ENCODE results near the gene TP53TG5.

The TP53TG5 gene

DNA sequence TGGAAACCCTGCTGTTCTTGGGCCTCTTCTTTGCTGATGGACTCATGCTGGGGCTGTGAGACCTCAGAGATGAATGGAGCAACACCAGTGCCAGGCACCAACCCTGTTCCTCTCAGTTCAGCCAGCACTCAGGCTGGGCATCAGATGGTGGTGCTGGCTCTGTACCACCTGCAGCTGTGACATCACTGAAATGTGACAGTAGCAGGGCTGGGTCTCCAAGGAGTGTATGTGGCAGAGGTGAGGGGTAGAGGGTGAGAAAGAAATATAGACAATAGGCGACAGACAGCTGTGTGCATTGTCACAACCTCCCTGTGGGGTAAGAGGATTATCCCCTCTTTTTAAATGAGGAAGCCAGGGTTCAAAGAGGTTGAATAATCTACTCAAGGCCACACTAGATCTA is at the start of gene TP53TG5:
TSS of gene TP53TG5 (minus strand) at position 135 of the 400 bp plus-strand sequence. CDS start at position 46, 89 bp downstream.
- no peak for DNase-seq

DNA sequence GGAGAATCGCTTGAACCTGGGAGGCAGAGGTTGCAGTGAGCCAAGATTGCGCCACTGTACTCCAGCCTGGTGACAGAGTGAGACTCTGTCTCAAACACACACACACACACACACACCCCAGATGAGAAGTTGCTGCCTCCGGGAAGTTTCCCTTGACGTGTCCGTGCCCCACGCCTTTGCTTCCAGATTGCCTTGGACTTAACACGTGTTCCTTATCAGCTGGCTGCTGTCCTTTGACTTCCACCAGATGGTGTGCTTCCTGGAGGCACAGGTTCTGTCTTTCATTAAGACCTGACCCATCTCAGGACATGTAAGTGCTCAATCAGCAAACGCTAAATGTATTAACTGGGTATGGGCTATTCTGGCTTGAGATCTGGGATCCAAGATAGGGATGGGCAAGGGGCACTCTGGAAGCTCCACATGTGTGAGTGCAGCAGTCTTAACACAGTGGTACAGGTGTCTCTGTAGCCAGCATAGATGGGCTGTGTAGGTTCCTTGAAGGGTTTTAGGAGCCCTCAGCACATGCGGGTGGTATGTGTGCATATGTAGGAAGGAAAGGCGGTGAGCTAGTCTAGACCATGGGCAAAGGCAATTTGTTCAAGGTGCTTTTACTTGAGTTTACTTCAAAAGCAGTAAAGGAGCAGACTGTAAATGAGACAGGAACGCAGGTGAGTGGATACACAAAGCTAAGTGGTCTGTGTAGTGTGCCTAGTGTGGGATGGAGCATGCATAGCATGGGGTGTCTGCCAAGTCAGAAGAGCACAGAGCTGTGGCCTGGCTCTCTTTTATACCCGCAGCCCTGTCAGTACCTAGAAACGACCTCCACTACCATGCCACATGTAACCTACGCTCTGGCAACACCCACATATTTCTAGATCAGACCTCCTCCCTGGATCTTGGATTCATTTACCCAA is 49.4 kb upstream of the TP53TG5 start:
- DNase-seq: no peak

DNA sequence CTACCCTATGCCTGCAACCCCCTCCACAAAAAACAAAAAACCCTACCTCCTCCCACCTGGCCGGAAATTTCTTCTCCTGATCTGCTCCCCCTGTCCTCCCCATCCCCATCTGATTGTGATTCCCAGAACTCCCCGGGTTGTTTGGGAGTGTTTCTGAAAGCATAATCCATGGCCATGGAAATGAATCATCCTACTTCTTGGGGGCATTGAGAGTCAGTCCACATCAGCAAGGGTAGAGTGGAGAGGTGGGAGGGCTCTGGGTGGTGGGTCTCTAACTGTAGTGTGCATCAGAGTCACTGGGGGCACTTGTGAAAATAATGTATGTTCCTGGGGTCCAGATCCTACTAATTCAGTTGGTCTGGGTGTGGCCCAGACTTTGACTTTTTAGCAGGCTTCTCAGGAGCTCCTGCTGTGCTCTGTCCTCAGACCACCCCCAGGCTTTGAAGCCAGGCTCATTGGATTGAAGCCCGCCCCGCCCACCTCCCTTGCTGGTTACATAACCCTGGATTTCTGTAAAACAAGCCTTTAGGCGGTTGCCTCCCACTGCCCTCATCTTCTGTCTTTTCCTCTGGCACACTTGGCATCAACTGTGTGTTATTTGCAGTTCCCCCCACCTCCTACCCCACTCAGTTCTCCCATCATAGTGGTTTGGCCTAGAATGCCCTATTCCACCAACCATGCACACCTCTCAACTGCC is 48.3 kb upstream of the TP53TG5 start:
- DNase-seq: no peak

DNA sequence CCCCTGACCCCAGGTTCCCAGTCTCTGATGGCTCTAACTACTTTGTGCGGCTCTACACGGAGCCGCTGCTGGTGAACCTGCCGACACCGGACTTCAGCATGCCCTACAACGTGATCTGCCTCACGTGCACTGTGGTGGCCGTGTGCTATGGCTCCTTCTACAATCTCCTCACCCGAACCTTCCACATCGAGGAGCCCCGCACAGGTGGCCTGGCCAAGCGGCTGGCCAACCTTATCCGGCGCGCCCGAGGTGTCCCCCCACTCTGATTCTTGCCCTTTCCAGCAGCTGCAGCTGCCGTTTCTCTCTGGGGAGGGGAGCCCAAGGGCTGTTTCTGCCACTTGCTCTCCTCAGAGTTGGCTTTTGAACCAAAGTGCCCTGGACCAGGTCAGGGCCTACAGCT is 47.4 kb upstream of the TP53TG5 start:
- no peak for DNase-seq

DNA sequence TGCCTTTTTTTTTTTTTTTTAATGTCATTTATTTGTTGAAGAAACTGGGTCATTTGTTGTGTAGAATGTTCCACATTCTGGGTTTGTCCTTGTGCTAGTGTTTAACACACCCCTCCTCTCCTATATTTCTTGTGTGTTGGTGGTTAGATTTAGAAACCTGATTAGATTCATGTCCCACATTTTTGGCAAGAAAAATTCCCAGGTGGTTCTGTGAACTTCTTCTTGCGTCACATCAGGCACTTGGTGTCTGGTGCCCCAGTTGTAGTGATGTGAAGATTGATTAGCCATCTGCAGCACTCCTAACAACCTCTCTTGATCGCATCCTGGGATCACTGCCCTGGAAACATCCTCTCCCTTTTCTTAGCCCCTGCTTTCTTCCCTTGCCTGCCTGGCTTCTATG is 45.6 kb upstream of the TP53TG5 start:
- DNase-seq: no peak

DNA sequence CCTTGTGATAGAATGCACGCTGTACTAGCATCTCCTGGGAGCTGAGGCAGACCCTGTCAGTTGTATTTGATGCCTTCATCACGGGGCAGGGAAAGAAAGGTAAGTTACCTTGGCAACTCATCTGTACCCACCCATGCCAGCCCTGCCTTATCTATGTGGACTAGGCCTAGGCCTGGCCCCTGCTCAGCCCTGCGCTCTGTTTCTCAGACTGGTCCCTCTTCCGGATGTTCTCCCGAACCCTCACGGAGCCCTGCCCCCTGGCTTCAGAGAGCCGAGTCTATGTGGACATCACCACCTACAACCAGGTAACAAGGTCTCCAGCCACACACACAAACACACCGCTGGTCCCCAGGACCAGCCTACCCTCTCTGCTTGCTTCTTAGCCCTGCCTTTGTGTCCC is 42.0 kb upstream of the TP53TG5 start:
- no peak for DNase-seq

DNA sequence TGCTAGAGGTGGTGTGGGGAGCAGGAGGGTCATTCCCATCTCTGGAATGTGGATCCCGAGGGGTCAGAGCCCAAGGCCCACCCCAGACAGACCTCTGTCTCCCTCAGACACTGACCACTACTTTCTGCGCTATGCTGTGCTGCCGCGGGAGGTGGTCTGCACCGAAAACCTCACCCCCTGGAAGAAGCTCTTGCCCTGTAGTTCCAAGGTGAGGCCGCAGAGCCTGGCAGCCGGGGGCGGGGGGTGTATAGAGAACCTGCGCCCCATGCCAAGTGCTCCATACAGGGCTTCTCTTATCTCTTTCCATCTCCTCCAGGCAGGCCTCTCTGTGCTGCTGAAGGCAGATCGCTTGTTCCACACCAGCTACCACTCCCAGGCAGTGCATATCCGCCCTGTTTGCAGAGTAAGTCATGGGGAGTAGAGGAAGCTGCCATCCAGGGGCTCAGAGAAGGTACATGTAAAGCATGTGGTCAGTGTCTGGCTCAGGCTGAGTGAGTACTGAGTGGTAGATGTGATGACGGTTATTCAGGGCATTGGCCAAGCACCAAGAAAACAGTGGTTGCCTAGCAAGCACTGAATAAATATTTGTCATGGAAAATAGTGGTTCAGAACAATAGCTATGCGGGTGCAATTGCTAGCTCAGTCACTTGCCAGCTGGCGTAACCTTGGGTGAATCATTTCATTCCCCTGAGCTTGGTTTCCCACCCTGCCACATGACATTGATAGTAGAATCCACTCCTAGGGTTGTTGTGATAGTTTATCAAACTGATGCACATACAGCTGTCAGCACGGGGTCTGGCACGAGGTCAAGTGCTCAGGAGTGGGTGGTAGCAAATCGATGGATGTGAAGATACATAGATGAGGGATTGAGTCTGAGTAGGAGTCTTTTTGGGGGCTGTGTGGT is 41.3 kb upstream of the TP53TG5 start:
- DNase-seq: peak; percentile 36

DNA sequence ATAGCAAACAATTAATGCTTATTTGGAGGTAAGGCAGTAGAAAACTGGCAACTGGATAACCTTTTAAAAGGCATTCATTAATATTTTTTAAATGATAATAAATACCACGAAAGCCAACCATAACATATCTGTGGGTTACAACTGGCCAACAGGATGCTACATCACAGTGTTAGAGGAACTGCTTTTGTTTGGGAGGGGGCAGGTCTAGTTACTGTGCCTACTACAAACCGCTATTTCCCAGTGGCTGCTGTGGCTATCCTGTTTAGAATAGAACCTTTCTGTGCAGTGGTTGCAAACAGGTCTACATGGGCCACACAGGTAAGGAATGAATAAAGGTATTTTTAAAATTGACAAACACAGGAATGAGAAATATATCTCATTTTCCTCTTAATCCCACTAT is 38.8 kb upstream of the TP53TG5 start:
- DNase-seq: no peak

DNA sequence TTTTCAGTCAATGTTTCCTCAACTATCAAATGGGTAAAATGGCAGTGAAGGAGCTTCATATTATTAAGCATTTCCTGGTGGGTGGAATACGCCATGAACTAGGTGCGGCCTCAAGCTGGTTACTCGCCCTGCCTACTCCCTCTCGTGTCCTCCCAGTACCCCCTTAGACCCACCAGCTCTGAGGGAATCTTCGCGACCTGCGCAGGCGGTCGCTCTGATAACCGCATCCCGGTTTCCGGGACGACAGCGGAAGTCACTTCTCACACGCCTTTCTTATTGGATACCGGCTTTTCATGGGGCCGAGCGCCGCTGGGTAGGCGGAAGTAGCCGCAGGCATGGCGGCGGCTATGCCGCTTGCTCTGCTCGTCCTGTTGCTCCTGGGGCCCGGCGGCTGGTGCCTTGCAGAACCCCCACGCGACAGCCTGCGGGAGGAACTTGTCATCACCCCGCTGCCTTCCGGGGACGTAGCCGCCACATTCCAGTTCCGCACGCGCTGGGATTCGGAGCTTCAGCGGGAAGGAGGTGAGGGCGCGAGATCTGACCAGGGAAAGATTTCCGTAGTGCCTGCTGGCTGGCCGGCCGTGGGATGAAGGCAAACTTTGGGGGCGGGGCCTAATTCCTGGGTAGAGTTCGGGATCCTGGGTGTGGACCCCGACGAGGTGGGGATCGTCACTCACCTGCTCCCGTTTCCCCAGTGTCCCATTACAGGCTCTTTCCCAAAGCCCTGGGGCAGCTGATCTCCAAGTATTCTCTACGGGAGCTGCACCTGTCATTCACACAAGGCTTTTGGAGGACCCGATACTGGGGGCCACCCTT is 37.9 kb upstream of the TP53TG5 start, which contains the start of gene PIGT:
TSS of gene PIGT (plus strand) at position 320 of the 816 bp plus-strand sequence. CDS start at position 336, 16 bp downstream.
- DNase-seq: peak; percentile 91

DNA sequence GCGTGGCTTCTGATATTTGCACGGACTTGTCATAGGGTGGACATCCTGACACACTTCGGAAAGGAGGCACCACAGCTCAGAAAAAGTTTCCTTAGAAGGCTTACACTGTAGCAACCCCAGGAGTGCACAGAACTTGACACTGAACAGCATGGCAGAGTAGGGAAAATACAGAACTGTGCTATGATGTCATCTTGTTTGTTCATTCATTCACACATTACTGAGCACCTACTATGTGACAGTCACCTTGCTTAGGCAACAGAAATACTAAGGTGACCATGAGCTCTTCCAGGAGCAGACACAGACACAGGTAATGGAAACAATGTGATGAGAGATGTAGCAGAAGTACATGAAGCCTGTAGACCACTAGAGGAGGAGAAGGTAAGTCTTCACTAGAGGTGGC is 35.4 kb upstream of the TP53TG5 start:
- no peak for DNase-seq

DNA sequence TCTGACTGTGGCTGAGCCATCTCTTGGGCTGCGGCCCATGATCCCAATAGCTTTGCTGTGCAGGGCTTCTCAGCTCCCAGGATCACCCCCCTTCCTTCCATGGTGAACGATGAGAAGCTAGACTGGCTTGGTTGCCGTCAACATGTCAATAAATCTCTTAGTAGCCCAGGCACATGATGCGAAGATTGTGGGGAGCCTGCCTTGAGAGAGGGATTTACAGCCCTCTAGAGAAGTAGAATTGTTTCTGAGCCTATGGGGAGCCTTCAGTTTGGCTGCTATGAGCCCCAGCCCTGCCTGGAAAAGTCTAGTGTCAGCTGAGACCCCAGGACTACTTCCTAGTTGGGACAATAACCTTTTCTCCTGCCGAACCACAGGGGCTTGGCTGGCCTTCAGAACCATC is 34.5 kb upstream of the TP53TG5 start:
- no peak for DNase-seq

DNA sequence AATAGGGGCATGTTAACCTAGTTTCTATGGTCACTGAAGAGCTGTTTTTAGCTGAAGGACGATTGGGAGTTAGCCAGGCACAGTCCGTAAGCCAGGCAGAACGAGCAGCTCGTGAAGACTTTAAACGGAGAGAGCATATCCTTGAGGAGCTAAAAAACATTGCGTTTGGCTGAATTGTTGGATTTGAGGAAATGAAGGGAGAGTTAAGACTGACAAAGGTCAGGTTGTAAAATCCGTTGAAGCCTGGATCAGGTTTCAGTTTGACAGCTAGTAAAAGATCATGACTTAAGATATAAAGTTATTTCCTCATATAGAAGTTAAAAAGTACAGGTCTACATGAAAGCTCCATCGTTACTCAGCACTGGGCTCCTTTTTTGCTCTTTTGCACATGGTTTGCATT is 32.8 kb upstream of the TP53TG5 start:
- no peak for DNase-seq

DNA sequence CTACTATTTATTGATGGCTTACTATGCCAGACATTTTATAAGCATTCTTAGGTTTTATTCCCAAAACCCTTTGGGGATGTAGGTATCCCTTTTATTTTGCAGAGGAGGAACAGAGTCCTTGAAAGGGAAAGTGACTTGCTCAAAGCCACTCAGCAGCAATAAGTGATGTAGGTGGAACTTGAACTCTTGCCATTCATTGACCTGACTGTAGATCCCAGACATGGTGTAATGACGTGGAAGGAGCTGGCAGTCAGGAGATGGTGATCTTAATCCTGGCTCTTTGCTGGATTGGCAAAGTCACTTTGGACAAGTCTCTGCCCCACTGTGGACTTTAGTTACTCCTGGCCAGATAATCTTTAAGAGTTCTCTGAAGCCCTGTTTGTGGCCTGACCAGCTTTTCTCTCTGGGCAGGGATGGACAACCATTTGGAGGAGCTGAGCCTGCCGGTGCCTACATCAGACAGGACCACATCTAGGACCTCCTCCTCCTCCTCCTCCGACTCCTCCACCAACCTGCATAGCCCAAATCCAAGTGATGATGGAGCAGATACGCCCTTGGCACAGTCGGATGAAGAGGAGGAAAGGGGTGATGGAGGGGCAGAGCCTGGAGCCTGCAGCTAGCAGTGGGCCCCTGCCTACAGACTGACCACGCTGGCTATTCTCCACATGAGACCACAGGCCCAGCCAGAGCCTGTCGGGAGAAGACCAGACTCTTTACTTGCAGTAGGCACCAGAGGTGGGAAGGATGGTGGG is 31.6 kb upstream of the TP53TG5 start:
- DNase-seq: no peak

DNA sequence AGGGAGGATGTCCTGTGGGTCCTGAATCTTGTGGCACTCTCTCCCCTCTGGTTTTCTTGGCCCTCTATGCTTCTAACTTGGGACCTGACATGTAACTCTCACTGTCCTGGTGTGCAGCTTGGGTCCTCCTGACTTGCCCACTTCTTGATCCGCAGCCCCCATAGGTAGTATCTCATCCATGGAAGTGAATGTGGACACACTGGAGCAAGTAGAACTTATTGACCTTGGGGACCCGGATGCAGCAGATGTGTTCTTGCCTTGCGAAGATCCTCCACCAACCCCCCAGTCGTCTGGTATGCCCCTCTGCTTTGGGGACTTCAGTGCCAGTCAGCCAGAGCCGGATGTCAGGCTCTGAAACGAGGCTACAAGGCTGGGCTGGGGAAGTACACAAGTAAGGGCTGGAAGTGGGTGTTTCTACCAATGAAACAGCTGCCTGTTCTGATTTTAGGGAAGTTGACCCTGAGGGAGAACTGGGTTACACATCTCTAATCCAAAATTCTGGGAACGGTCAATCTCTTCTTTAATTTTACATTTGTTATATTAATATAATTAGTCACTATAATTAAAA is 30.6 kb upstream of the TP53TG5 start:
- no peak for DNase-seq

DNA sequence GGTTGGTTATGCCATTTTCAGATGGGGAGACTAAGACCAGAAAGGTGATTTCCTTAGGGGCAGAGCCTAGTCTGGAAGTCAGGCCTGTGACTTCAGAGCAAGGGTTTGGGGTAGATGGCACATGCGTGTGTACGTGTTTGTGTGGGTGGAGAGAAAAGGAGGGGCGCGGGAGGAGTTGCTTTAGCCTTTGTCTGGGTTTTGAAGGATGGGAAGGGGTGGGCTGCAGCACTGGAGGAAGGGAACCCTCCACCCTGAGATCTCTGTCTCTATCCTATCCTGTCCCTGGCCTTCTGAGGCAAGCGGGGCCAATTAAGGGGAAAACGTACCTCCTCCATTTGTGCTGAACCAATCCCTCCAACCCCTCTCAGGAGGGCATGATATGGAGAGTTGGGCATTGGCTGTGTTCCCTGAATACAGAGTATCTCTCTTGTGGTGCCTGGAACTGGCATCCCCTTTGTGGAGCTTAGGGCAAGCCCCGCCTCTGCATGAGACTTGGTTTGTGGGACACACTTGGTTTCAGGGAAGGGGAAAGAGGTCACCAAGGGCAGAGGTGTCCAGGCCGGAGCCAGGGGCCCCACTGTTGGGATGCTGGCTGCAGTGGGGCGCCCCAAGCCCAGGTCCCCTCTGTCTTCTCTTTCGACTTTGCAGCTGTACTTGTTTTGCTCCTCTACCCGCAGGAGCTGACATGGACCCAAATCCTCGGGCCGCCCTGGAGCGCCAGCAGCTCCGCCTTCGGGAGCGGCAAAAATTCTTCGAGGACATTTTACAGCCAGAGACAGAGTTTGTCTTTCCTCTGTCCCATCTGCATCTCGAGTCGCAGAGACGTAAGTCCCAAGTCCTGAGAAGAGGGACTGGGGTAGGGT is 29.9 kb upstream of the TP53TG5 start, which contains the start of gene DBNDD2:
TSS of gene DBNDD2 (plus strand) at position 507 of the 863 bp plus-strand sequence. CDS start at position 686, 179 bp downstream.
- no peak for DNase-seq

DNA sequence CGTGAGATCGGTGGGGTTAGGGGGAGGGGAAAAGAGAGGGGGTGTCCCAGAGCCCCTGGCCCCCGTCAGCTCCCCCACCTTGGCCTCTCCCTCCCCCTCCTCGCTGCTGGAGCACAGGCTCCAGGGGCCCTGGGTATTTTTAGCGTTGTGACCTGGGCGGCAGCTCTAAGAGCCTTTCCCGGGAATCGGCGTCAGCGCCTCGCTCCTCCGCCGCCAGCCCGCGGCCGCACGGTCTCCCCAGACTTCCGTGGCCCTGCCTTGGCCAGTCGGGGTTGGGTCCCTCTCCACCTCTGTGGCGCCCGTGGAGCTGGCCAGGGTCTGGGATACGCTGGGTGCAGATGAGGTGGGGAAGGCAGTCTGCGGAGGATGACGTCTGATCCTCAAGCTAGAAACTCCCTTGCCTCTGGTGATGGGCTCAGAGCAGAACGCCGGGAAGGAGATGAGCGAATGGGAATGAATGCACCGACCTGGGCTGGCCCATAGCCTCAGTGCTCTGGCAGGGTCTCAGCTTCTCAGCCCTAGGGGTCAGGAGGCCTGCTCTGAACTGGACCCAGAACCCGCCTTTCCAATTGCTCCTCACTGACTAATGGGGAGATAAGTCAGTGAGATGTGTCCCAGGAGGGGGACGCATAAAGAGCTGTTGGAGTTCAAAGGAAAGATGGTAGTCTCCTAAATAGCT is 29.1 kb upstream of the TP53TG5 start:
- DNase-seq: no peak

DNA sequence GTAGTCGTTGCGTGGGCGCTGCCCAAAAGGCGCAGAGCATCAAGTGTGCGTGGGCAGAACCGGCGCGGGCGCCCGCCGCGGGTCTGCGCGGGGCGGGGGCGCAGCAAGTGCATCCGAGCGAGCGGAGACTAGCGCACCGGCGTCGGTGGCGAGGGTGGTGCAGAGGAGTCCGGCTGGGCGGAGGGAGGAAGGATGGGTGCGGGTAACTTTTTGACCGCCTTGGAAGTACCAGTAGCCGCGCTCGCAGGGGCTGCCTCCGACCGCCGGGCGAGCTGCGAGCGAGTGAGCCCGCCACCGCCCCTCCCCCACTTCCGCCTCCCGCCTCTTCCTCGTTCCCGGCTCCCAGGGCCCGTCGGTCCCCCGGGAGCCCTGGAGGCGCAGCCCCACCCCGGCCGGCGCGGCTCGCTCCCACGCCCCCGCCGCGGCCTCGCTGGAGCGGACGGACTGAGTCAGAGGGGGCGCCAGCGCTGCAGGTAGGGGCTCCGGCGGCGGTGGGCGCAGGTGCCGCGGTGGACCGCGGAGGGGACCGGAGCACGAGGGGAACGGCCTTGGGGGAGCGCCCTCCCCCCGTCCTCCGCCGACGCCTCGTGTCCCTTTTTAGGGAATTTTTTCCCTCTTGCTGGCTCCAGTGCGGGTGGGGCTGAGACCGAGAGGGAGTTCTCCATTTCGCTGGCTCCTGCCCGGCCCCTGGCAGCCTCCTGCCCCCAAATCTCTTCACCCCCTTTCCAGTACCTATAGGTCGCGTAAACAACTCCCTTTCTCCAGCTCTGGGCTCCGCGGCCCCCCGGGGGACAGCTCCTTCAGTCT is 28.3 kb upstream of the TP53TG5 start:
- DNase-seq: peak; percentile 32

DNA sequence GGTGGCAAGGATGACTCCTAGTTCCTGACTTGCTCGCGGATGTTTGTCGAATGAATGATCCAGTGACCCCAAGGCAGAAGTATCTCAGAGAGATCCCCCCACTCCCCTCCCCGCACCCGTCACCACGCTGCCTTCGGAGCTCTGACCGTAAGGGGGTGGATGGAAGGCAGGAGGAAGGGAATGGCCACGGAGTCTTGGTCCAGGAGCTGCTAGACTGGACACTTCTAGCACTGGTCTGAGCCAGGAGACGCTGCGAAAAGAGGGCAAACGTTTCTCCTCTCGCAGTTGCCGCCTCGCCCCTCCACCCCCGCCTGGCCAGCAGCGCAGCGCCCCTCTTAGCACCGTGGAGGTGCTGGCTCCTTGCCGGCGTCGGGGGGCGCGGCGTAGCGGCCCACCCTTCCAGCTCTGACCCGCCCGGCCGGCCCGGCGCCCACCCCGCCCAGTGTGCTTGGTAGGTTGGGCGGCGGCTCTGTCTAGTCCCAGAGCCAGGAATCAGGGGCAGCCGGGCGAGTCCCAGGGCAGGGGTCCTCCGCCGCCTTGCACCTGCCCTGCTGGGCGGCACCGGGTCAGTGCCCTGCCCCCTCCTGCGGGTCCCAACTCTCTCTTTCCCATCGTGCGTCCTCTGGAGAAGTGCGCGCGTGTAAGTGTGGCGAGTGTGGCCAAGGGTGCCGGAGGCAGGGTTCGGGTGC is 27.6 kb upstream of the TP53TG5 start:
- no peak for DNase-seq
